Measurements from ENCODE around the gene JUNB. TPM values are rescaled to one million over a fixed set of nuclear protein-coding genes. Genes with fewer than 3 reads are reported as not detected.

The JUNB gene
- total and polyA plus RNA-seq, 2 of the 13 experiments (the other 11 are each of a cell fraction or from before 2014, with no cell fraction given): 7.7 to 8.2 TPM

DNA sequence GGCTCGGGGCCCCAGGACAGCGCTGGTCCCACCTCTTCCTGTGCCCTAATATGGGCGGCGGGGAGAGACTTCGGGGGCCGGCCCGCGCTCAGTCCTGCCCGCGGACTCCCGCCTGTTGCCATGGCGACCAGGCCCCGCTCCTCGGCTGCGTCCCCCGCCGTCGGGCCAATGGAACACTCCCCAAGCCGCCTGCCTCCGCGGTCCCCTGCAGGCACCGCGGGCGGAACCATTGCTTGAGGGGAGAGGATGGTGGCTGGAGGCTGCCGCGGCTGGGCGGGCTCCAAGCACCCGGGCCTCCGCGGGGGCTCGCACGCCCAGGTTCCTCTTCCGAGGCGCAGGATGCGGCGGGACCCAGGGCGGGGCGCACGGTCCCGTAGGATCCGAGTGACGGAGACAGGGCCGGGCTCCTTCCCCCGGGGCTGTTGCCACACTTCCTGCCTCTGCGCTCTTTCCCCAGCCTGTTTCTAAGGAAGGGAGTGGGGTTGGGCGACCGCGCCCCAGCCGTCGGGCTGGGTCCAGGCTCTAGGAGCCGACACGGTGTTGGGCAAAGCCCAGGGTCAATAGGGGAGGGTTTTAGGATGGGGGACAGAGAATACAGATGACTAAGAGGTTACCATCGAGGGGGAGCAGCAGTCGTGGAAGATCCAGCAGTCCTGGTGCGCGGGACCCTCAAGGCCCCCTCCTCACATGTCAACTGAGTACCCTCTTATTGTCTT lies 1.2 kb upstream of the JUNB start (continued):
- TF ChIP-seq ZNF761 (CRISPR knock-in tag; conservative IDR thresholded peaks at IDR 0.05): 0 out of 2 replicates have a peak, but pooled peaks have one; percentile 45
- TF ChIP-seq ZNF468 (CRISPR knock-in tag; IDR thresholded peaks at IDR 0.05): no peak
- TF ChIP-seq, protein P1, sequence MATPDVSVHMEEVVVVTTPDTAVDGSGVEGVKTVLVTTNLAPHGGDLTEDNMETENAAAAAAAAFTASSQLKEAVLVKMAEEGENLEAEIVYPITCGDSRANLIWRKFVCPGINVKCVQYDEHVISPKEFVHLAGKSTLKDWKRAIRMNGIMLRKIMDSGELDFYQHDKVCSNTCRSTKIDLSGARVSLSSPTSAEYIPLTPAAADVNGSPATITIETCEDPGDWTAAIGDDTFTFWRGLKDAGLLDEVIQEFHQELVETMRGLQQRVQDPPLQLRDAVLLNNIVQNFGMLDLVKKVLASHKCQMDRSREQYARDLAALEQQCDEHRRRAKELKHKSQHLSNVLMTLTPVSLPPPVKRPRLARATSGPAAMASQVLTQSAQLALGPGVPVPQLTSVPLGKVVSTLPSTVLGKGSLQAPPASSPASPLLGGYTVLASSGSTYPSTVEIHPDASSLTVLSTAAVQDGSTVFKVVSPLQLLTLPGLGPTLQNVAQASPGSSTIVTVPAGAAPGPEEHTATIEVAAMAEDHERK (CRISPR knock-in tag; IDR thresholded peaks at IDR 0.05; ENCODE audit: low read depth): no peak
- TF ChIP-seq, protein P2, sequence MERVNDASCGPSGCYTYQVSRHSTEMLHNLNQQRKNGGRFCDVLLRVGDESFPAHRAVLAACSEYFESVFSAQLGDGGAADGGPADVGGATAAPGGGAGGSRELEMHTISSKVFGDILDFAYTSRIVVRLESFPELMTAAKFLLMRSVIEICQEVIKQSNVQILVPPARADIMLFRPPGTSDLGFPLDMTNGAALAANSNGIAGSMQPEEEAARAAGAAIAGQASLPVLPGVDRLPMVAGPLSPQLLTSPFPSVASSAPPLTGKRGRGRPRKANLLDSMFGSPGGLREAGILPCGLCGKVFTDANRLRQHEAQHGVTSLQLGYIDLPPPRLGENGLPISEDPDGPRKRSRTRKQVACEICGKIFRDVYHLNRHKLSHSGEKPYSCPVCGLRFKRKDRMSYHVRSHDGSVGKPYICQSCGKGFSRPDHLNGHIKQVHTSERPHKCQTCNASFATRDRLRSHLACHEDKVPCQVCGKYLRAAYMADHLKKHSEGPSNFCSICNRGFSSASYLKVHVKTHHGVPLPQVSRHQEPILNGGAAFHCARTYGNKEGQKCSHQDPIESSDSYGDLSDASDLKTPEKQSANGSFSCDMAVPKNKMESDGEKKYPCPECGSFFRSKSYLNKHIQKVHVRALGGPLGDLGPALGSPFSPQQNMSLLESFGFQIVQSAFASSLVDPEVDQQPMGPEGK (CRISPR knock-in tag; IDR thresholded peaks at IDR 0.05): peak; percentile 80
- TF ChIP-seq ZKSCAN8 (CRISPR knock-in tag; IDR thresholded peaks at IDR 0.05; ENCODE audit: borderline replicate concordance): peak; percentile 62; the same call in 1 of the 2 replicates
- TF ChIP-seq, protein P3, sequence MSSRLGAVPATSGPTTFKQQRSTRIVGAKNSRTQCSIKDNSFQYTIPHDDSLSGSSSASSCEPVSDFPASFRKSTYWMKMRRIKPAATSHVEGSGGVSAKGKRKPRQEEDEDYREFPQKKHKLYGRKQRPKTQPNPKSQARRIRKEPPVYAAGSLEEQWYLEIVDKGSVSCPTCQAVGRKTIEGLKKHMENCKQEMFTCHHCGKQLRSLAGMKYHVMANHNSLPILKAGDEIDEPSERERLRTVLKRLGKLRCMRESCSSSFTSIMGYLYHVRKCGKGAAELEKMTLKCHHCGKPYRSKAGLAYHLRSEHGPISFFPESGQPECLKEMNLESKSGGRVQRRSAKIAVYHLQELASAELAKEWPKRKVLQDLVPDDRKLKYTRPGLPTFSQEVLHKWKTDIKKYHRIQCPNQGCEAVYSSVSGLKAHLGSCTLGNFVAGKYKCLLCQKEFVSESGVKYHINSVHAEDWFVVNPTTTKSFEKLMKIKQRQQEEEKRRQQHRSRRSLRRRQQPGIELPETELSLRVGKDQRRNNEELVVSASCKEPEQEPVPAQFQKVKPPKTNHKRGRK (CRISPR knock-in tag; IDR thresholded peaks at IDR 0.05): no peak
- TF ChIP-seq, protein P4, sequence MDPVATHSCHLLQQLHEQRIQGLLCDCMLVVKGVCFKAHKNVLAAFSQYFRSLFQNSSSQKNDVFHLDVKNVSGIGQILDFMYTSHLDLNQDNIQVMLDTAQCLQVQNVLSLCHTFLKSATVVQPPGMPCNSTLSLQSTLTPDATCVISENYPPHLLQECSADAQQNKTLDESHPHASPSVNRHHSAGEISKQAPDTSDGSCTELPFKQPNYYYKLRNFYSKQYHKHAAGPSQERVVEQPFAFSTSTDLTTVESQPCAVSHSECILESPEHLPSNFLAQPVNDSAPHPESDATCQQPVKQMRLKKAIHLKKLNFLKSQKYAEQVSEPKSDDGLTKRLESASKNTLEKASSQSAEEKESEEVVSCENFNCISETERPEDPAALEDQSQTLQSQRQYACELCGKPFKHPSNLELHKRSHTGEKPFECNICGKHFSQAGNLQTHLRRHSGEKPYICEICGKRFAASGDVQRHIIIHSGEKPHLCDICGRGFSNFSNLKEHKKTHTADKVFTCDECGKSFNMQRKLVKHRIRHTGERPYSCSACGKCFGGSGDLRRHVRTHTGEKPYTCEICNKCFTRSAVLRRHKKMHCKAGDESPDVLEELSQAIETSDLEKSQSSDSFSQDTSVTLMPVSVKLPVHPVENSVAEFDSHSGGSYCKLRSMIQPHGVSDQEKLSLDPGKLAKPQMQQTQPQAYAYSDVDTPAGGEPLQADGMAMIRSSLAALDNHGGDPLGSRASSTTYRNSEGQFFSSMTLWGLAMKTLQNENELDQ (CRISPR knock-in tag; IDR thresholded peaks at IDR 0.05; ENCODE audit: borderline replicate concordance): no peak
- no peak for TF ChIP-seq KAT7 (CRISPR knock-in tag; IDR thresholded peaks at IDR 0.05; ENCODE audit: borderline replicate concordance)
- TF ChIP-seq, protein P5, sequence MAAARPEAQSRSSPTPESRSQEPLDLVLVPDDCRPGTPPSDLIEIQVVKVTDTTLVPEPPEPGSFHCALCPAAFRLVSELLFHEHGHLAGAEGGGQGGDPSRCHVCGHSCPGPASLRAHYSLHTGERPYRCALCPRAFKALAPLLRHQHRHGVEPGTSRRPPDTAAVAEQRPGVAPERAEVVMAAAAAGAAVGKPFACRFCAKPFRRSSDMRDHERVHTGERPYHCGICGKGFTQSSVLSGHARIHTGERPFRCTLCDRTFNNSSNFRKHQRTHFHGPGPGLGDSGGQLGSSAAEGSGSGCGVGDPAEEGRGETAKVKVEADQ (CRISPR knock-in tag; IDR thresholded peaks at IDR 0.05; ENCODE audit: borderline replicate concordance): no peak
- TF ChIP-seq, protein P6, sequence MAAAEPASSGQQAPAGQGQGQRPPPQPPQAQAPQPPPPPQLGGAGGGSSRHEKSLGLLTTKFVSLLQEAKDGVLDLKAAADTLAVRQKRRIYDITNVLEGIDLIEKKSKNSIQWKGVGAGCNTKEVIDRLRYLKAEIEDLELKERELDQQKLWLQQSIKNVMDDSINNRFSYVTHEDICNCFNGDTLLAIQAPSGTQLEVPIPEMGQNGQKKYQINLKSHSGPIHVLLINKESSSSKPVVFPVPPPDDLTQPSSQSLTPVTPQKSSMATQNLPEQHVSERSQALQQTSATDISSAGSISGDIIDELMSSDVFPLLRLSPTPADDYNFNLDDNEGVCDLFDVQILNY (CRISPR knock-in tag; conservative IDR thresholded peaks at IDR 0.05): no peak; the same call in 1 of the 2 replicates
- 0 out of 2 replicates have a peak, but pooled peaks have one; percentile 27 for TF ChIP-seq PCBP1 (IDR thresholded peaks at IDR 0.05; ENCODE audit: borderline replicate concordance, low read depth, low read length)
- no peak for TF ChIP-seq ZNF550 (CRISPR knock-in tag; IDR thresholded peaks at IDR 0.05; ENCODE audit: borderline replicate concordance)
- no peak for TF ChIP-seq REPIN1 (CRISPR knock-in tag; IDR thresholded peaks at IDR 0.05; ENCODE audit: borderline replicate concordance, low read depth)
- TF ChIP-seq CENPX (CRISPR knock-in tag; IDR thresholded peaks at IDR 0.05): no peak
- TF ChIP-seq GATAD1 (CRISPR knock-in tag; IDR thresholded peaks at IDR 0.05): 0 out of 2 replicates have a peak, but pooled peaks have one; percentile 16
- no peak for TF ChIP-seq SETDB1 (CRISPR knock-in tag; IDR thresholded peaks at IDR 0.05; ENCODE audit: borderline replicate concordance)
- TF ChIP-seq GABPA (IDR thresholded peaks at IDR 0.05; ENCODE audit: low read depth, low read length): peak; percentile 29
- peak; percentile 54; the same call in 1 of the 2 replicates for TF ChIP-seq GABPA (CRISPR knock-in tag; IDR thresholded peaks at IDR 0.05; ENCODE audit: low read depth)
- no peak for TF ChIP-seq HOXA9 (CRISPR knock-in tag; IDR thresholded peaks at IDR 0.05; ENCODE audit: borderline replicate concordance)

Measured in HepG2 (cell line).